UCSD-AML1 (cell line): ENCODE measurements around the gene UQCR10.

Experiments used
- DNase-seq: peaks from one replicate; lab custom pipeline; 2025; ENCODE audit not compliant: unreplicated experiment; lab: John Stamatoyannopoulos, UW

UQCR10 gene

GRCh38 chr22:29767171-29768051 is at the start of gene UQCR10:
TSS of gene UQCR10 (plus strand) at chr22:29767369. CDS start at chr22:29767399, 30 bp downstream.
- peak; percentile 88 for DNase-seq

GRCh38 chr22:29717789-29718188 is 49.4 kb upstream of the UQCR10 start:
- DNase-seq = no peak

GRCh38 chr22:29718949-29719898 is 47.9 kb upstream of the UQCR10 start:
- DNase-seq = no peak

- no peak for DNase-seq
Observed at GRCh38 chr22:29719899-29720645, 47.1 kb upstream of the UQCR10 start, which contains the start of gene CABP7. TSS of gene CABP7 (plus strand) at chr22:29720003. CDS start at chr22:29720425, 422 bp downstream.

GRCh38 chr22:29720811-29721323 is 46.3 kb upstream of the UQCR10 start:
- DNase-seq = no peak

GRCh38 chr22:29722151-29722550 is 45.0 kb upstream of the UQCR10 start:
- no peak for DNase-seq

- DNase-seq = no peak
Observed at GRCh38 chr22:29722587-29722986, 44.6 kb upstream of the UQCR10 start.

GRCh38 chr22:29723766-29724165 is 43.4 kb upstream of the UQCR10 start:
- DNase-seq = no peak

- DNase-seq = no peak
Observed at GRCh38 chr22:29724843-29725242, 42.3 kb upstream of the UQCR10 start.

GRCh38 chr22:29726106-29726505 is 41.1 kb upstream of the UQCR10 start:
- no peak for DNase-seq

- no peak for DNase-seq
Observed at GRCh38 chr22:29726512-29727130, 40.5 kb upstream of the UQCR10 start.

- peak; percentile 35 for DNase-seq
Observed at GRCh38 chr22:29727131-29727523, 40.0 kb upstream of the UQCR10 start.

GRCh38 chr22:29729161-29729560 is 38.0 kb upstream of the UQCR10 start:
- DNase-seq = no peak

- DNase-seq = no peak
Observed at GRCh38 chr22:29731058-29731850, 35.9 kb upstream of the UQCR10 start.

- DNase-seq = no peak
Observed at GRCh38 chr22:29732883-29733282, 34.3 kb upstream of the UQCR10 start.

GRCh38 chr22:29733362-29734201 is 33.6 kb upstream of the UQCR10 start:
- DNase-seq = no peak

GRCh38 chr22:29734406-29734805 is 32.8 kb upstream of the UQCR10 start:
- no peak for DNase-seq

GRCh38 chr22:29734838-29735237 is 32.3 kb upstream of the UQCR10 start:
- no peak for DNase-seq

GRCh38 chr22:29735416-29735815 is 31.8 kb upstream of the UQCR10 start:
- no peak for DNase-seq
